ENCODE data around the gene MCM3AP.

DNA sequence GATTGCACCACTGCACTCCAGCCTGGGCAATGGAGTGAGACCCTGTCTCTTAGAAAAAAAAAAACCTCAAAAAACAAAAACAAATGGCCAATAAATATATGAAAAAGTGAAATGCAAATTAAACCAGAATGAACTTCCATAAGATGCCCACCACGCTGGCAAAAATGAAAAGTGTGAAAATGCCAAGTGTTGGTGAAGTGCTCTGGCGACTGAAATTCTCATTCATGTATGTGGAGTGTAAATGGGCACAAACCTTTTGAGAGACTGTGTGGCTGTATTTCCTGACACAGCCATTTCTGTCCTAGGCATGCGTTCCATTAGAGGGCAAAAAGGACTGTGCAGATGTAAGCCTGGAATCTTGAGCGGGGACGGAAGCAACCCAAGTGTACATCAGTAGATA is 19.0 kb upstream of the MCM3AP start:
- TF ChIP-seq FOXM1 (IDR thresholded peaks at IDR 0.05; ENCODE audit: borderline replicate concordance, low read depth) (no peak), CEBPB (IDR thresholded peaks at IDR 0.05) (no peak), TAF1 (IDR thresholded peaks at IDR 0.05; ENCODE audit: low read depth) (no peak), TCF12 (IDR thresholded peaks at IDR 0.05; ENCODE audit: low read depth) (no peak), EGR1 (IDR thresholded peaks at IDR 0.05) (no peak), CREB1 (IDR thresholded peaks at IDR 0.05; ENCODE audit: low read depth) (no peak), YY1 (IDR thresholded peaks at IDR 0.05; ENCODE audit: low read depth) (no peak), RAD21 (IDR thresholded peaks at IDR 0.05; ENCODE audit: low read depth) (no peak), ZBTB7A (IDR thresholded peaks at IDR 0.05; ENCODE audit: low read depth) (no peak)
- TF ChIP-seq, protein P1, sequence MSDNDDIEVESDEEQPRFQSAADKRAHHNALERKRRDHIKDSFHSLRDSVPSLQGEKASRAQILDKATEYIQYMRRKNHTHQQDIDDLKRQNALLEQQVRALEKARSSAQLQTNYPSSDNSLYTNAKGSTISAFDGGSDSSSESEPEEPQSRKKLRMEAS (IDR thresholded peaks at IDR 0.05) = no peak
- TF ChIP-seq, protein P2, sequence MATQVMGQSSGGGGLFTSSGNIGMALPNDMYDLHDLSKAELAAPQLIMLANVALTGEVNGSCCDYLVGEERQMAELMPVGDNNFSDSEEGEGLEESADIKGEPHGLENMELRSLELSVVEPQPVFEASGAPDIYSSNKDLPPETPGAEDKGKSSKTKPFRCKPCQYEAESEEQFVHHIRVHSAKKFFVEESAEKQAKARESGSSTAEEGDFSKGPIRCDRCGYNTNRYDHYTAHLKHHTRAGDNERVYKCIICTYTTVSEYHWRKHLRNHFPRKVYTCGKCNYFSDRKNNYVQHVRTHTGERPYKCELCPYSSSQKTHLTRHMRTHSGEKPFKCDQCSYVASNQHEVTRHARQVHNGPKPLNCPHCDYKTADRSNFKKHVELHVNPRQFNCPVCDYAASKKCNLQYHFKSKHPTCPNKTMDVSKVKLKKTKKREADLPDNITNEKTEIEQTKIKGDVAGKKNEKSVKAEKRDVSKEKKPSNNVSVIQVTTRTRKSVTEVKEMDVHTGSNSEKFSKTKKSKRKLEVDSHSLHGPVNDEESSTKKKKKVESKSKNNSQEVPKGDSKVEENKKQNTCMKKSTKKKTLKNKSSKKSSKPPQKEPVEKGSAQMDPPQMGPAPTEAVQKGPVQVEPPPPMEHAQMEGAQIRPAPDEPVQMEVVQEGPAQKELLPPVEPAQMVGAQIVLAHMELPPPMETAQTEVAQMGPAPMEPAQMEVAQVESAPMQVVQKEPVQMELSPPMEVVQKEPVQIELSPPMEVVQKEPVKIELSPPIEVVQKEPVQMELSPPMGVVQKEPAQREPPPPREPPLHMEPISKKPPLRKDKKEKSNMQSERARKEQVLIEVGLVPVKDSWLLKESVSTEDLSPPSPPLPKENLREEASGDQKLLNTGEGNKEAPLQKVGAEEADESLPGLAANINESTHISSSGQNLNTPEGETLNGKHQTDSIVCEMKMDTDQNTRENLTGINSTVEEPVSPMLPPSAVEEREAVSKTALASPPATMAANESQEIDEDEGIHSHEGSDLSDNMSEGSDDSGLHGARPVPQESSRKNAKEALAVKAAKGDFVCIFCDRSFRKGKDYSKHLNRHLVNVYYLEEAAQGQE (IDR thresholded peaks at IDR 0.05; ENCODE audit: low read depth) = no peak

All from Ishikawa (cell line).